ENCODE results near the gene TSSK2. TPM values are rescaled to one million over a fixed set of nuclear protein-coding genes. Genes with fewer than 3 reads are reported as not detected.

The TSSK2 gene
- total RNA-seq, 1 experiment from 2014 or later = not detected

DNA sequence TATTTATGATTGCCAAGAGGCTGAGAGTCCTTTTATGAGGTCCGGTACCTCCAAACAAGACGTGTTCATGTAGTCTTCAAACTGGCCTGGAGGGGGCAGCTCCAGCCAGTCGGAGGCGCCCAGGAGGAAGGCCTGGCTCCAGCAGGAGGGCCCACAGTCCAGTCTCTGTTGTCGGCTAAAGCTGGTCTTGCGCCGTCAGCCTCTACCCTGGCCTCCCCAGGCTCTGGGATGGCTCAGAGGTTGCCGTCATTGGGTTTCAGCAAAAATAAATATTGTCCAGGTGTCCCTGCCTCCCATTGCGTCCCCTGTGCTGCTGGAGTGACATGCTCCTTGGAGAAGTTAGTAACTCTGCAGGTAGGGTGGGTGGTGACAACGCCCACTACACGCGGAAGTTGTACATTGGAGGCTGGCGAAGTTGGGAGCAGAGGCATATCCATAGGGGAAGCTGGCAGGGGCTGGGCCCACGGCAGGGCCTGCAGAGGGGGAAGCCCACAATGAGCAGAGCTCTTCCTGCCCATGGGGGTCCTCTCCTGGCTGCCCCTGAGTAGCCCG lies 48.5 kb downstream of the TSSK2 start:
- DNase-seq (ENCODE audit: low read depth, low spot score) = peak; percentile 43
- intact Hi-C loops (cut with micrococcal nuclease; ENCODE audit: unreplicated experiment) (no loop called here), in situ Hi-C loops (cut with HindIII; ENCODE audit: low pct_unique_long_range_greater_than_20kb, low sequenced_read_pairs) (no loop called here)
- TF ChIP-seq, protein P1, sequence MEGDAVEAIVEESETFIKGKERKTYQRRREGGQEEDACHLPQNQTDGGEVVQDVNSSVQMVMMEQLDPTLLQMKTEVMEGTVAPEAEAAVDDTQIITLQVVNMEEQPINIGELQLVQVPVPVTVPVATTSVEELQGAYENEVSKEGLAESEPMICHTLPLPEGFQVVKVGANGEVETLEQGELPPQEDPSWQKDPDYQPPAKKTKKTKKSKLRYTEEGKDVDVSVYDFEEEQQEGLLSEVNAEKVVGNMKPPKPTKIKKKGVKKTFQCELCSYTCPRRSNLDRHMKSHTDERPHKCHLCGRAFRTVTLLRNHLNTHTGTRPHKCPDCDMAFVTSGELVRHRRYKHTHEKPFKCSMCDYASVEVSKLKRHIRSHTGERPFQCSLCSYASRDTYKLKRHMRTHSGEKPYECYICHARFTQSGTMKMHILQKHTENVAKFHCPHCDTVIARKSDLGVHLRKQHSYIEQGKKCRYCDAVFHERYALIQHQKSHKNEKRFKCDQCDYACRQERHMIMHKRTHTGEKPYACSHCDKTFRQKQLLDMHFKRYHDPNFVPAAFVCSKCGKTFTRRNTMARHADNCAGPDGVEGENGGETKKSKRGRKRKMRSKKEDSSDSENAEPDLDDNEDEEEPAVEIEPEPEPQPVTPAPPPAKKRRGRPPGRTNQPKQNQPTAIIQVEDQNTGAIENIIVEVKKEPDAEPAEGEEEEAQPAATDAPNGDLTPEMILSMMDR (IDR thresholded peaks at IDR 0.05) = peak; percentile 84
- no peak for TF ChIP-seq SIN3A (IDR thresholded peaks at IDR 0.05; ENCODE audit: borderline replicate concordance, insufficient read depth, low read depth, low read length)
- H3K27ac ChIP-seq (ENCODE audit: low read length) = peak overlapping the region; percentile 81
- ATAC-seq = peak; percentile 67
- ChIA-PET CTCF (interaction anchor here (0.6 kb wide), 3 partner anchors 44 to 375 kb away, joined by 3 to 14 read pairs (median 7); no protein-coding TSS in a partner anchor), POLR2A (interaction anchor here (0.6 kb wide), 1 partner anchor 156 kb away, joined by 7 read pairs; no protein-coding TSS in a partner anchor)
- H3K36me3 ChIP-seq (ENCODE audit: control insufficient read depth, insufficient read depth, low read length) = no peaks in the 10 kb centered on the region; the same call in 1 of the 2 replicates
- peak overlapping the region; percentile 66 to 70 for H3K4me3 ChIP-seq (ENCODE audit: low read depth in 2 of 2, low read length in 2 of 2)
- no TSS peak for BruUV-seq (replicated peaks)
- peaks cover 27% of the 10 kb centered on the region for H3K4me1 ChIP-seq (ENCODE audit: control insufficient read depth, insufficient read depth, low read length)
- H3K9me3 ChIP-seq (ENCODE audit: control insufficient read depth, insufficient read depth, low read depth, low read length) = no peaks in the 10 kb centered on the region
- no peaks in the 10 kb centered on the region for H3K27me3 ChIP-seq (ENCODE audit: control insufficient read depth, insufficient read depth, low read length)

DNA sequence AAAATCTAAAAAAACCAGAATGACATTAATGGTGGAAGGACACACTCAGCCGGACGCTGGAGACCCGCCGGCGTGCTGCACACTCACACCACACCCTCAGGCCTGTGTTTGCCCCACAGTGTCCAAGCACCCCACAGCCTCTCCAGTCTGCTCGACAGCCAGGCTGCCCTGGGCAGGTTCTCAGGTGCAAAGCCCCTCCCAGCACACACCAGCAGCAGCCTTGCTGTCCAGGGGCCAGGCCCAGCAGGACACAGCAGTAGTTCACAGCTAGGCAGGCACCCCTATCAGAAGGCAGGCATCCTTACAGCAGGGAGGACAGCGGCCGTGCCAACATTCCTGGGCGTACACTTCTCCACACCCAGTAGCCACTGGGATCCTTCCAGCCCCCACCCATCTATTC lies 49.1 kb downstream of the TSSK2 start:
- ATAC-seq (no peak), DNase-seq (ENCODE audit: low read depth, low spot score) (no peak)
- in situ Hi-C loops (cut with HindIII; ENCODE audit: low pct_unique_long_range_greater_than_20kb, low sequenced_read_pairs) (no loop called here), intact Hi-C loops (cut with micrococcal nuclease; ENCODE audit: unreplicated experiment) (no loop called here)
- ChIA-PET POLR2A (no interaction called here), CTCF (no interaction called here)
- no peaks in the 10 kb centered on the region for H3K27me3 ChIP-seq (ENCODE audit: control insufficient read depth, insufficient read depth, low read length)
- H3K9me3 ChIP-seq (ENCODE audit: control insufficient read depth, insufficient read depth, low read depth, low read length) = no peaks in the 10 kb centered on the region
- no peak overlapping the region for H3K4me3 ChIP-seq (ENCODE audit: low read depth in 2 of 2, low read length in 2 of 2)
- H3K27ac ChIP-seq (ENCODE audit: low read length) = no peak overlapping the region
- TF ChIP-seq, protein P1 (IDR thresholded peaks at IDR 0.05) = no peak
- no peak for TF ChIP-seq POLR2AphosphoS5 (IDR thresholded peaks at IDR 0.05; ENCODE audit: low read depth, low read length)
- TF ChIP-seq, protein P2, sequence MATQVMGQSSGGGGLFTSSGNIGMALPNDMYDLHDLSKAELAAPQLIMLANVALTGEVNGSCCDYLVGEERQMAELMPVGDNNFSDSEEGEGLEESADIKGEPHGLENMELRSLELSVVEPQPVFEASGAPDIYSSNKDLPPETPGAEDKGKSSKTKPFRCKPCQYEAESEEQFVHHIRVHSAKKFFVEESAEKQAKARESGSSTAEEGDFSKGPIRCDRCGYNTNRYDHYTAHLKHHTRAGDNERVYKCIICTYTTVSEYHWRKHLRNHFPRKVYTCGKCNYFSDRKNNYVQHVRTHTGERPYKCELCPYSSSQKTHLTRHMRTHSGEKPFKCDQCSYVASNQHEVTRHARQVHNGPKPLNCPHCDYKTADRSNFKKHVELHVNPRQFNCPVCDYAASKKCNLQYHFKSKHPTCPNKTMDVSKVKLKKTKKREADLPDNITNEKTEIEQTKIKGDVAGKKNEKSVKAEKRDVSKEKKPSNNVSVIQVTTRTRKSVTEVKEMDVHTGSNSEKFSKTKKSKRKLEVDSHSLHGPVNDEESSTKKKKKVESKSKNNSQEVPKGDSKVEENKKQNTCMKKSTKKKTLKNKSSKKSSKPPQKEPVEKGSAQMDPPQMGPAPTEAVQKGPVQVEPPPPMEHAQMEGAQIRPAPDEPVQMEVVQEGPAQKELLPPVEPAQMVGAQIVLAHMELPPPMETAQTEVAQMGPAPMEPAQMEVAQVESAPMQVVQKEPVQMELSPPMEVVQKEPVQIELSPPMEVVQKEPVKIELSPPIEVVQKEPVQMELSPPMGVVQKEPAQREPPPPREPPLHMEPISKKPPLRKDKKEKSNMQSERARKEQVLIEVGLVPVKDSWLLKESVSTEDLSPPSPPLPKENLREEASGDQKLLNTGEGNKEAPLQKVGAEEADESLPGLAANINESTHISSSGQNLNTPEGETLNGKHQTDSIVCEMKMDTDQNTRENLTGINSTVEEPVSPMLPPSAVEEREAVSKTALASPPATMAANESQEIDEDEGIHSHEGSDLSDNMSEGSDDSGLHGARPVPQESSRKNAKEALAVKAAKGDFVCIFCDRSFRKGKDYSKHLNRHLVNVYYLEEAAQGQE (IDR thresholded peaks at IDR 0.05; ENCODE audit: insufficient read depth in 1 of 2, low read depth in 2 of 2, low read length in 1 of 2) = no peak
- no peak for TF ChIP-seq SIN3A (IDR thresholded peaks at IDR 0.05; ENCODE audit: borderline replicate concordance, insufficient read depth, low read depth, low read length)
- TF ChIP-seq TCF7L2 (IDR thresholded peaks at IDR 0.05; ENCODE audit: low read depth, low read length) = no peak
- no peaks in the 10 kb centered on the region; the same call in 1 of the 2 replicates for H3K36me3 ChIP-seq (ENCODE audit: control insufficient read depth, insufficient read depth, low read length)
- H3K4me1 ChIP-seq (ENCODE audit: control insufficient read depth, insufficient read depth, low read length) = peaks cover 20% of the 10 kb centered on the region
- BruUV-seq (replicated peaks) = no TSS peak
